Measurements from ENCODE around the gene UHRF1. TPM values are rescaled to one million over a fixed set of nuclear protein-coding genes. Genes with fewer than 3 reads are reported as not detected.
A peak's percentile ranks its signal among the peaks of the same experiment; 100 is the strongest.

UHRF1 gene
- total RNA-seq, 1 experiment from 2014 or later = 230 TPM

GRCh38 chr19:4980838-4981680 is 71.8 kb downstream of the UHRF1 start:
- Histone ChIP-seq H3K4me3 (no peak overlapping the region), H3K9me3 (replicated peaks) (no peaks in the 10 kb centered on the region), H3K27me3 (no peaks in the 10 kb centered on the region), H3K36me3 (no peaks in the 10 kb centered on the region), H3K4me1 (peaks cover 35% of the 10 kb centered on the region), H3K27ac (no peak overlapping the region)
- DNase-seq = no peak

- H3K4me3 ChIP-seq = no peak overlapping the region
- no peaks in the 10 kb centered on the region for H3K9me3 ChIP-seq (replicated peaks)
- no peak overlapping the region for H3K27ac ChIP-seq
- H3K36me3 ChIP-seq = no peaks in the 10 kb centered on the region
- H3K4me1 ChIP-seq = peaks cover 33% of the 10 kb centered on the region
- no peaks in the 10 kb centered on the region for H3K27me3 ChIP-seq
- no peak for DNase-seq
These were observed 72.3 kb downstream of the UHRF1 start for GRCh38 chr19:4981681-4981958.

- Histone ChIP-seq H3K4me3 (no peak overlapping the region), H3K27ac (no peak overlapping the region), H3K4me1 (peaks cover 23% of the 10 kb centered on the region), H3K9me3 (replicated peaks) (no peaks in the 10 kb centered on the region), H3K36me3 (no peaks in the 10 kb centered on the region), H3K27me3 (no peaks in the 10 kb centered on the region)
- DNase-seq = no peak
These were observed 74.2 kb downstream of the UHRF1 start for GRCh38 chr19:4983346-4984105.

- DNase-seq = no peak
- Histone ChIP-seq H3K27me3 (no peaks in the 10 kb centered on the region), H3K27ac (no peak overlapping the region), H3K4me1 (peaks cover 18% of the 10 kb centered on the region; the same call in 1 of the 2 replicates), H3K4me3 (no peak overlapping the region), H3K36me3 (no peaks in the 10 kb centered on the region), H3K9me3 (replicated peaks) (no peaks in the 10 kb centered on the region)
These were observed 74.7 kb downstream of the UHRF1 start for GRCh38 chr19:4984106-4984380.

DNA sequence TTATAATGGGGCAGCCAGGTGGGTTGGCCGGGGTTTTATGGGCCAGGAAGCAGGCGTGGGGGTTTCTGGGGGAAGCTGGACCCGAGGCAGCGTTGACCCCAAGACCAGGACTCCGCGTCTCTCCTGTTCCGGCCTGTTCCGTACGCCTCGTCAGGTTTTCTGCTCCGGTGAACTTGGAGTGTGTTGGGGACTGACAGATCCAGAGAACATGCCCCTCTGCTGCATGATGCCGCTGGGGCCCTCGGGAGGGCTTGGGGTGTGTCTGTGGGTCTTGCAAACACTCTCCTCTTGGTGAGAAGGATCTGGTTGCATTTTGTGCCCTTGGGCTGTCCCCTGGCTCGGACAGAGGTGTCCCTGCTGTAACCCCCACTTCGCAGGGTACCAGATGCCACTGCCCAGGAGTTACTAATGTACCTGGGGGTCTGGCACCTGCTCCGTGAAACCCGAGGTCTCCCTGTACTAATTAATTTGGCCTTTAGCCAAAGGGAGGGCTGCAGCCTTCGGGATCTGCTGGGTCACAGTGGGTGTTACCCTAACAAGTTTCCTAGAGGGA is 75.2 kb downstream of the UHRF1 start:
- Histone ChIP-seq H3K4me1 (peaks cover 16% of the 10 kb centered on the region; the same call in 1 of the 2 replicates), H3K27ac (no peak overlapping the region), H3K27me3 (no peaks in the 10 kb centered on the region), H3K9me3 (replicated peaks) (no peaks in the 10 kb centered on the region), H3K36me3 (no peaks in the 10 kb centered on the region), H3K4me3 (no peak overlapping the region)
- DNase-seq = peak in 1 of 2 experiments; percentile 20

- no peak for DNase-seq
- Histone ChIP-seq H3K27me3 (no peaks in the 10 kb centered on the region), H3K36me3 (no peaks in the 10 kb centered on the region), H3K27ac (no peak overlapping the region), H3K4me3 (no peak overlapping the region), H3K4me1 (peaks cover 16% of the 10 kb centered on the region; the same call in 1 of the 2 replicates), H3K9me3 (replicated peaks) (no peaks in the 10 kb centered on the region)
These were observed 76.3 kb downstream of the UHRF1 start for GRCh38 chr19:4985551-4985991.

GRCh38 chr19:4986056-4986455 is 76.8 kb downstream of the UHRF1 start:
- Histone ChIP-seq H3K27ac (no peak overlapping the region), H3K4me3 (no peak overlapping the region), H3K9me3 (replicated peaks) (no peaks in the 10 kb centered on the region), H3K27me3 (no peaks in the 10 kb centered on the region), H3K4me1 (peaks cover 16% of the 10 kb centered on the region; the same call in 1 of the 2 replicates), H3K36me3 (no peaks in the 10 kb centered on the region)
- DNase-seq = no peak

DNA sequence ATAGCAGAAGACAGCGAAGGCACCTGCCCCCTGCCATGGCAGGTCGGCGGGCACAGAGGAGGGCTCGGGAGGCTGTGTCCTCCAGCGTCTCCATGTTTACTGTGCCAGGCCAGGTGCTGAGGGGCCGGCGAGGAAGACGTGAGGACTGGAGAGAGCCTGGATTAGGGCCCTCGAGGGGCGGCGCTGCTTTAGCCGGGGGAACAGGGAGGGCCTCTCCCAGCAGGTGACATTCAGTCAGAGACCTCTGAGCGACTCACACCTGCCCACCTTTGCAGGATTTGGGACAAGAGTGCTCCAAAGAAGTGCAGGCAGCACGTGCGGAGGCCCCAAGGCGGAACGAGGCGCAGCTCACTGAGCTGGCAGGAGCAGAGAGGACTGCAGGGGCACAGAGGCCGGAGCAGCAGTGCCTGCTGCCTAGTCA is 77.2 kb downstream of the UHRF1 start:
- no peak for DNase-seq
- H3K27ac ChIP-seq = no peak overlapping the region
- H3K4me1 ChIP-seq = peaks cover 16% of the 10 kb centered on the region; the same call in 1 of the 2 replicates
- H3K4me3 ChIP-seq = no peak overlapping the region
- H3K9me3 ChIP-seq (replicated peaks) = no peaks in the 10 kb centered on the region
- no peaks in the 10 kb centered on the region for H3K27me3 ChIP-seq
- no peaks in the 10 kb centered on the region for H3K36me3 ChIP-seq

DNA sequence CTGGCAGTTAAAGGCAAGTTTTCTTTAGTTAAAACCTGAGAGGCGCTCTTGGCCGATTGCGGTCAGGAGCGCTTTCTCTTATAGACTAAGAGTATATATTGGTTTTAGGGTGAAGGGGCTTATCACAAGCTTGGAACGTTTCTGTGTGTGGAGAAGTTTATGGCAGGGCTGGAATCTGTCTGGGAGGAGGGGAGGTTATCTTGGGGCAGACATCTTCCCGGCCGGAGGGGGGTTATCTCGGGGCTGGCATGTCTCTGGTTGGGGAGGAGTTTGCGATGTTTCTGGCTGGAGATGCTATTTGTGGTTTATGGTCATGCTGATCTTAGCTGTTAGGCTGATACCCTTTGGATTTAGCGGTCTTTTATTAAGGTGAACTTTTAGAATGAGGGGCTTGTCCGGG is 78.0 kb downstream of the UHRF1 start:
- DNase-seq = no peak
- peaks cover 16% of the 10 kb centered on the region; the same call in 1 of the 2 replicates for H3K4me1 ChIP-seq

DNA sequence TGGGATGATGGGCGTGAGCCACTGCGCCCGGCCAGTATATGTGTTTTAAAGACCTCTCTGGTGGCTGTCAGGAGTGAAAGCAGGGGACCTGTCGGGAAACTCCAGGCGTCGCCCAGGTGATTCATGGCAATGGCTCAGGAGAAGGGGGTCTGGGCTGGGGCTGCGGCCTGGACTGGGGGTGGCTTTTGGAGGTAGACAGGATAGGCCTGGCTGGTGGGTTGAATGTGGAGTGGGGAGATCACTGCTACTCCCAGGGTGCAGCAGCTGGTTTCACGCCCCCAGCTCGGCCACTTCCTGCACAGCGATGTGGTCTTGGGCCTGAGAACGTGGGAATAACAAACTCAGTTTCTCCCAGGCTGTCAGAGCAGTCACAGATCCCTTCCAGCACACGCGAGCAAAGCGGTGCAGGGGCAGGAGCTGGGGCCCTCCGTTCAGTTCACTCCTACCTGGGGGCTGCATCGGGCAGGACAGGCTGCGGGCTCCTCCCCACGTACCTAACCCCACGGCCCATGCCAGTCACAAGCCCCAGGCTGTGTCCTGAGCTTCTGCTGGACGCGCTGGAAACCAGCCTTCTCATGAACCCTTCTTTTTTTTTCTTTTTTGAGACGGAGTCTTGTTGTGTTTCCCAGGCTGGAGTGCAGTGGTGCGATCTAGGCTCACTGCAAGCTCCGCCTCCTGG is 78.5 kb downstream of the UHRF1 start:
- Histone ChIP-seq H3K4me1 (peaks cover 16% of the 10 kb centered on the region; the same call in 1 of the 2 replicates), H3K27ac (no peak overlapping the region), H3K36me3 (no peaks in the 10 kb centered on the region), H3K9me3 (replicated peaks) (no peaks in the 10 kb centered on the region), H3K27me3 (no peaks in the 10 kb centered on the region), H3K4me3 (no peak overlapping the region)
- DNase-seq = no peak

More for the DNA sequence above, 78.0 kb downstream of the UHRF1 start:
- H3K36me3 ChIP-seq = no peaks in the 10 kb centered on the region
- H3K27ac ChIP-seq = no peak overlapping the region
- H3K4me3 ChIP-seq = no peak overlapping the region
- no peaks in the 10 kb centered on the region for H3K9me3 ChIP-seq (replicated peaks)
- no peaks in the 10 kb centered on the region for H3K27me3 ChIP-seq

GRCh38 chr19:4988770-4989251 is 79.5 kb downstream of the UHRF1 start:
- Histone ChIP-seq H3K4me3 (no peak overlapping the region), H3K27ac (no peak overlapping the region), H3K4me1 (peaks cover 11% of the 10 kb centered on the region; the same call in 1 of the 2 replicates), H3K9me3 (replicated peaks) (no peaks in the 10 kb centered on the region), H3K27me3 (no peaks in the 10 kb centered on the region), H3K36me3 (no peaks in the 10 kb centered on the region; the same call in 1 of the 2 replicates)
- DNase-seq = peak; percentile 32 to 57

DNA sequence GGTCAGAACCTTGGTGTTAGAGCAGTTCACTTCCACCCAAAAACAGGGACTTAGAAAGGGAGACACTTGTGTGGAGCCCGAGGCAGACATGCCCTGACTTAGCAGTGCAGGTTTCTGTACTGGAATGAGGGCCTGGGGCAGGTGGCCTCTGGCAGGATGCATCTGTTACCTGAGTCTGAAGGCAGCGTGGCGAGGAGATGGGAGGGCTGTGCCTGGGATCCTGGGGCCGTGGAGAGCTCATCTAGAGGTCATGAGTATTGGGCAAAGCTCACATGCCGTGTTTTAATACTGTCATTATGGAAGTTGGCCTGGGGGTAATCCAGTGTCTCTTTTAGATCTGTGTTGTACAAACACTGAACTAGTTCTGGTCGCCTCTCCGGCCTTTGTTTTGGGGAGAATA is 81.0 kb downstream of the UHRF1 start:
- no peaks in the 10 kb centered on the region for H3K9me3 ChIP-seq (replicated peaks)
- peaks cover 7% of the 10 kb centered on the region; the same call in 1 of the 2 replicates for H3K4me1 ChIP-seq
- no peak overlapping the region for H3K4me3 ChIP-seq
- DNase-seq = no peak
- no peaks in the 10 kb centered on the region for H3K27me3 ChIP-seq
- no peak overlapping the region for H3K27ac ChIP-seq
- H3K36me3 ChIP-seq = no peaks in the 10 kb centered on the region; the same call in 1 of the 2 replicates

- H3K4me1 ChIP-seq = peaks cover 7% of the 10 kb centered on the region; the same call in 1 of the 2 replicates
- no peaks in the 10 kb centered on the region; the same call in 1 of the 2 replicates for H3K36me3 ChIP-seq
- no peak overlapping the region for H3K4me3 ChIP-seq
These were observed 82.2 kb downstream of the UHRF1 start for GRCh38 chr19:4991538-4991937.

GRCh38 chr19:4991996-4992698 is 82.8 kb downstream of the UHRF1 start:
- no peaks in the 10 kb centered on the region; the same call in 1 of the 2 replicates for H3K36me3 ChIP-seq
- H3K4me3 ChIP-seq = no peak overlapping the region
- H3K27ac ChIP-seq = no peak overlapping the region
- H3K27me3 ChIP-seq = no peaks in the 10 kb centered on the region
- no peaks in the 10 kb centered on the region for H3K9me3 ChIP-seq (replicated peaks)
- DNase-seq = no peak
- peaks cover 7% of the 10 kb centered on the region; the same call in 1 of the 2 replicates for H3K4me1 ChIP-seq

More at GRCh38 chr19:4991538-4991937, 82.2 kb downstream of the UHRF1 start:
- H3K9me3 ChIP-seq (replicated peaks) = no peaks in the 10 kb centered on the region
- no peaks in the 10 kb centered on the region for H3K27me3 ChIP-seq
- no peak for DNase-seq
- no peak overlapping the region for H3K27ac ChIP-seq

Data from SJCRH30 (cell line).